GM23338 (cell line): ENCODE data around the gene TRIM31. TPM values are rescaled to one million over a fixed set of nuclear protein-coding genes. Genes with fewer than 3 reads are reported as not detected.

Experiments used
- ATAC-seq: fragments of 200-7000 bp; cut with Tn5 transposase; 3 replicates; pipeline ENCODE4 v1.9.1; 2020
- DNase-seq: peaks from one replicate; pipeline ENCODE4 v3.0.0-alpha.2; 2015; ENCODE audit warnings: low spot score
- H2AFZ ChIP-seq: fragments of 200-600 bp; sonication (generic); 2 replicates; pipeline ENCODE4 v1.8.0; 2016; ENCODE audit warnings: antibody characterized with exemption, mild to moderate bottlenecking, moderate library complexity
- H3F3A ChIP-seq: fragments of 200-600 bp; sonication (generic); replicated peaks from 2 replicates; pipeline ENCODE4 v1.8.0; 2017; ENCODE audit warnings: antibody characterized with exemption, mixed run types, low read depth
- H3K27ac ChIP-seq: fragments of 200-600 bp; sonication (generic); 2 replicates; pipeline ENCODE4 v1.6.1; 2016; ENCODE audit warnings: low read depth
- H3K27me3 ChIP-seq: fragments of 200-600 bp; sonication (generic); 2 replicates; pipeline ENCODE4 v1.8.0; 2016; ENCODE audit warnings: mild to moderate bottlenecking, mixed run types, moderate library complexity; ENCODE audit not compliant: insufficient read depth
- H3K36me3 ChIP-seq: fragments of 200-600 bp; sonication (generic); 2 replicates; pipeline ENCODE4 v1.8.0; 2016; ENCODE audit warnings: mild to moderate bottlenecking; ENCODE audit not compliant: insufficient read depth
- H3K4me1 ChIP-seq: fragments of 200-600 bp; sonication (generic); 2 replicates; pipeline ENCODE4 v1.8.0; 2016; ENCODE audit warnings: mild to moderate bottlenecking, moderate library complexity; ENCODE audit not compliant: insufficient read depth
- H3K4me2 ChIP-seq: fragments of 200-600 bp; sonication (generic); 2 replicates; pipeline ENCODE4 v1.7.1; 2017; ENCODE audit warnings: mixed run types
- H3K4me3 ChIP-seq: fragments of 200-600 bp; sonication (generic); 2 replicates; pipeline ENCODE4 v1.6.1; 2016; ENCODE audit warnings: mixed run types
- H3K79me2 ChIP-seq: fragments of 200-600 bp; sonication (generic); replicated peaks from 2 replicates; pipeline ENCODE4 v1.8.0; 2017; ENCODE audit warnings: mild to moderate bottlenecking; ENCODE audit not compliant: insufficient read depth
- H3K9me2 ChIP-seq: fragments of 200-600 bp; sonication (generic); 2 replicates; pipeline ENCODE4 v1.8.0; 2017; ENCODE audit not compliant: insufficient read depth
- H4K20me1 ChIP-seq: fragments of 200-600 bp; sonication (generic); replicated peaks from 2 replicates; pipeline ENCODE4 v1.8.0; 2017; ENCODE audit warnings: mild to moderate bottlenecking; ENCODE audit not compliant: insufficient read depth
- H3K27ac Mint-ChIP-seq: 2 replicates; pipeline ENCODE4 v1.8.0; 2020; ENCODE audit warnings: inconsistent platforms, mild to moderate bottlenecking, moderate library complexity, mixed read lengths
- H3K27me3 Mint-ChIP-seq: 3 replicates; pipeline ENCODE4 v1.8.0; 2022; ENCODE audit warnings: low read depth, mild to moderate bottlenecking, moderate library complexity, mixed read lengths, inconsistent platforms; ENCODE audit not compliant: insufficient read depth, poor library complexity
- H3K36me3 Mint-ChIP-seq: 3 replicates; pipeline ENCODE4 v1.8.0; 2021; ENCODE audit warnings: low read depth, mild to moderate bottlenecking, inconsistent platforms, moderate library complexity, mixed read lengths
- H3K4me1 Mint-ChIP-seq: 3 replicates; pipeline ENCODE4 v1.8.0; 2020; ENCODE audit warnings: mild to moderate bottlenecking, inconsistent platforms, mixed read lengths
- H3K4me3 Mint-ChIP-seq: 3 replicates; pipeline ENCODE4 v1.8.0; 2021; ENCODE audit warnings: moderate library complexity, mild to moderate bottlenecking, inconsistent platforms, mixed read lengths
- H3K9me3 Mint-ChIP-seq: 3 replicates; pipeline ENCODE4 v1.8.0; 2020; ENCODE audit warnings: moderate library complexity, mild to moderate bottlenecking, inconsistent platforms, mixed read lengths
- CTCF ChIP-seq, 2 experiments: fragments of 200-600 bp in 1 of 2; sonication (generic) in 1 of 2; conservative IDR thresholded peaks; 2 replicates each; pipeline versions ENCODE4 v1.5.1 to v1.6.1; 2016 to 2017; ENCODE audit warnings: antibody characterized with exemption in 2 of 2, low read depth in 2 of 2, mild to moderate bottlenecking in 2 of 2, moderate library complexity in 1 of 2
- EZH2 ChIP-seq: fragments of 200-600 bp; sonication (generic); IDR thresholded peaks from one replicate; pipeline ENCODE4 v1.8.0; 2017; ENCODE audit warnings: antibody characterized with exemption, mild to moderate bottlenecking, low read depth; ENCODE audit not compliant: unreplicated experiment
- JUNB ChIP-seq: IDR thresholded peaks from one replicate; pipeline ENCODE4 v1.6.1; 2016; ENCODE audit warnings: antibody characterized with exemption; ENCODE audit not compliant: unreplicated experiment
- NANOG ChIP-seq: IDR thresholded peaks from 2 replicates; pipeline ENCODE4 v1.6.1; 2016; ENCODE audit warnings: antibody characterized with exemption, borderline replicate concordance
- REST ChIP-seq: IDR thresholded peaks from one replicate; pipeline ENCODE4 v1.6.1; 2018; ENCODE audit warnings: antibody characterized with exemption; ENCODE audit not compliant: unreplicated experiment
- ZNF462 ChIP-seq: fragments of 250-450 bp; sonication (Bioruptor Pico); IDR thresholded peaks from 2 replicates; pipeline ENCODE4 v1.5.0; 2020; ENCODE audit warnings: mild to moderate bottlenecking, moderate library complexity
- polyA plus RNA-seq: library from polyadenylated mRNA; unstranded; fragments of >200 nt; fragmentation: Nextera tagmentation; extraction: Ambion mirVana; gene quantifications from 2 replicates; pipeline ENCODE4 v1.2.1, GENCODE V29; 2016
- total RNA-seq: library from RNA; depleted of rRNA; stranded (reverse); fragments of >200 nt; shearing (Covaris generic); gene quantifications from 2 replicates; pipeline ENCODE4 v1.2.3, GENCODE V29; 2014

Gene TRIM31
- total and polyA plus RNA-seq, 2 experiments from 2014 or later = 0.26 TPM; not detected in 1

- TF ChIP-seq ZNF462 (CRISPR knock-in tag) (no peak), NANOG (no peak)
Measured at GRCh38 chr6:30091577-30092381, 21.1 kb downstream of the TRIM31 start (continued).

- H3K9me3 Mint-ChIP-seq = peaks cover 10% of the 10 kb centered on the region
- no peak overlapping the region for H3K27ac Mint-ChIP-seq
- Histone ChIP-seq H3K4me3 (no peak overlapping the region), H4K20me1 (0 out of 2 replicates have a peak, but pooled peaks cover 4% of the 10 kb centered on the region), H3F3A (no peaks in the 10 kb centered on the region), H3K9me2 (no peaks in the 10 kb centered on the region), H3K4me2 (no peak overlapping the region), H2AFZ (no peak overlapping the region), H3K36me3 (no peaks in the 10 kb centered on the region), H3K4me1 (no peaks in the 10 kb centered on the region), H3K27me3 (peaks cover 25% of the 10 kb centered on the region), H3K79me2 (no peaks in the 10 kb centered on the region), H3K27ac (no peak overlapping the region)
- H3K4me3 Mint-ChIP-seq = no peak overlapping the region
- H3K4me1 Mint-ChIP-seq = peaks cover 5% of the 10 kb centered on the region; the same call in 2 of the 3 replicates
- peaks cover 2% of the 10 kb centered on the region; the same call in 1 of the 3 replicates for H3K36me3 Mint-ChIP-seq
- H3K27me3 Mint-ChIP-seq = peaks cover 10% of the 10 kb centered on the region
- ATAC-seq (no peak), DNase-seq (no peak)
- TF ChIP-seq REST (no peak), NANOG (no peak), EZH2 (no peak), JUNB (no peak), CTCF (conservative IDR thresholded peaks at IDR 0.05; ENCODE audit: low read depth in 2 of 2) (no peak)
Measured at GRCh38 chr6:30087876-30088275, 25.0 kb downstream of the TRIM31 start.
